PFSK-1 (cell line): ENCODE results near the gene NEUROG1.

Experiments
- POLR2AphosphoS5 ChIP-seq: IDR thresholded peaks from 2 replicates; pipeline ENCODE4 v1.6.1; 2012; ENCODE audit warnings: low read depth, mild to moderate bottlenecking, control low read depth, low read length, moderate library complexity
- REST ChIP-seq, 2 experiments: IDR thresholded peaks; 2 replicates each; pipeline versions ENCODE4 v1.6.1 to v1.8.0; 2011 to 2012; ENCODE audit warnings: low read depth in 2 of 2, low read length in 2 of 2, control low read depth in 1 of 2, inconsistent platforms in 1 of 2, mild to moderate bottlenecking in 1 of 2, moderate library complexity in 1 of 2; ENCODE audit not compliant: insufficient read depth in 1 of 2
- TAF1 ChIP-seq: IDR thresholded peaks from 2 replicates; pipeline ENCODE4 v1.6.1; 2012; ENCODE audit warnings: low read length, control low read depth, borderline replicate concordance; ENCODE audit not compliant: insufficient read depth

- TF ChIP-seq REST (IDR thresholded peaks at IDR 0.05; ENCODE audit: insufficient read depth in 1 of 2, low read depth in 2 of 2, low read length in 2 of 2) (no peak), TAF1 (no peak), POLR2AphosphoS5 (no peak)
Observed at GRCh38 chr5:135549413-135549812, 13.6 kb upstream of the NEUROG1 start.
